Measurements from ENCODE around the gene PCK1. TPM values are rescaled to one million over a fixed set of nuclear protein-coding genes. Genes with fewer than 3 reads are reported as not detected.

The PCK1 gene
- total RNA-seq, 1 donor from 2014 or later, result not detected

- no peak for ATAC-seq (ENCODE audit: low read depth)
- no peak for TF ChIP-seq CTCF (IDR thresholded peaks at IDR 0.05)
- Mint-ChIP-seq H3K9me3 (peaks cover 3% of the 10 kb centered on the region), H3K27me3 (peaks cover 51% of the 10 kb centered on the region), H3K4me3 (no peak overlapping the region), H3K27ac (no peak overlapping the region), H3K36me3 (ENCODE audit: low read depth) (no peaks in the 10 kb centered on the region), H3K4me1 (no peaks in the 10 kb centered on the region)
- POLR2A ChIA-PET, result no interaction called here
- intact Hi-C loops (cut with micrococcal nuclease), result no loop called here
- DNase-seq, result no peak
- CTCF ChIA-PET, result interaction anchor here (1.7 kb wide), 1 partner anchor 595 kb away, joined by 3 read pairs; no protein-coding TSS in a partner anchor
Measured at GRCh38 chr20:57584768-57585461, 24.0 kb downstream of the PCK1 start.

- CTCF ChIA-PET, result no interaction called here
- Mint-ChIP-seq H3K36me3 (ENCODE audit: low read depth) (no peaks in the 10 kb centered on the region), H3K9me3 (peaks cover 3% of the 10 kb centered on the region), H3K27me3 (peaks cover 45% of the 10 kb centered on the region), H3K4me3 (no peak overlapping the region), H3K4me1 (no peaks in the 10 kb centered on the region), H3K27ac (no peak overlapping the region)
- intact Hi-C loops (cut with micrococcal nuclease), result no loop called here
- ATAC-seq (ENCODE audit: low read depth), result no peak
- POLR2A ChIA-PET, result no interaction called here
- TF ChIP-seq CTCF (IDR thresholded peaks at IDR 0.05), result no peak
- DNase-seq, result no peak
Measured at GRCh38 chr20:57585466-57586213, 24.7 kb downstream of the PCK1 start.

- Mint-ChIP-seq H3K4me1 (no peaks in the 10 kb centered on the region), H3K9me3 (peaks cover 3% of the 10 kb centered on the region), H3K36me3 (ENCODE audit: low read depth) (no peaks in the 10 kb centered on the region), H3K27me3 (peaks cover 39% of the 10 kb centered on the region), H3K4me3 (no peak overlapping the region), H3K27ac (no peak overlapping the region)
- ChIA-PET POLR2A (no interaction called here), CTCF (no interaction called here)
- intact Hi-C loops (cut with micrococcal nuclease), result no loop called here
- ATAC-seq (ENCODE audit: low read depth) (no peak), DNase-seq (no peak)
- TF ChIP-seq CTCF (IDR thresholded peaks at IDR 0.05), result no peak
Measured at GRCh38 chr20:57586370-57586793, 25.5 kb downstream of the PCK1 start.

GRCh38 chr20:57586943-57587277 lies 26.0 kb downstream of the PCK1 start:
- Mint-ChIP-seq H3K4me1 (no peaks in the 10 kb centered on the region), H3K9me3 (peaks cover 3% of the 10 kb centered on the region), H3K4me3 (no peak overlapping the region), H3K27ac (no peak overlapping the region), H3K36me3 (ENCODE audit: low read depth) (no peaks in the 10 kb centered on the region), H3K27me3 (peaks cover 33% of the 10 kb centered on the region)
- ChIA-PET CTCF (interaction anchor here (1.0 kb wide), 1 partner anchor 9 kb away, joined by 3 read pairs; no protein-coding TSS in a partner anchor), POLR2A (no interaction called here)
- ATAC-seq (ENCODE audit: low read depth), result no peak
- no peak for TF ChIP-seq CTCF (IDR thresholded peaks at IDR 0.05)
- intact Hi-C loops (cut with micrococcal nuclease), result no loop called here
- DNase-seq, result no peak

GRCh38 chr20:57587278-57587988 lies 26.5 kb downstream of the PCK1 start:
- DNase-seq, result no peak
- Mint-ChIP-seq H3K9me3 (peaks cover 3% of the 10 kb centered on the region), H3K27ac (no peak overlapping the region), H3K27me3 (peaks cover 28% of the 10 kb centered on the region), H3K4me3 (no peak overlapping the region), H3K36me3 (ENCODE audit: low read depth) (no peaks in the 10 kb centered on the region), H3K4me1 (no peaks in the 10 kb centered on the region)
- intact Hi-C loops (cut with micrococcal nuclease), result no loop called here
- no peak for ATAC-seq (ENCODE audit: low read depth)
- CTCF ChIA-PET, result interaction anchor here (1.0 kb wide), 1 partner anchor 8 kb away, joined by 3 read pairs; no protein-coding TSS in a partner anchor
- POLR2A ChIA-PET, result no interaction called here
- TF ChIP-seq CTCF (IDR thresholded peaks at IDR 0.05), result no peak

Measured in activated B cell treated with CpG ODN at 0.5 μM for 24 hours (primary cell).